GM19023 (cell line): ENCODE results near the gene SUSD6.
"Not testable (repeated sequence)": the region's sequence is repeated elsewhere in the genome, so short reads cannot be mapped to it uniquely, and the experiment has no call there.

Experiments
- ATAC-seq: cut with Tn5 transposase; IDR thresholded peaks from one replicate; pipeline ENCODE4 v1.9.1; 2021; ENCODE audit warnings: mild to moderate bottlenecking, moderate library complexity; ENCODE audit not compliant: unreplicated experiment

SUSD6 gene

DNA sequence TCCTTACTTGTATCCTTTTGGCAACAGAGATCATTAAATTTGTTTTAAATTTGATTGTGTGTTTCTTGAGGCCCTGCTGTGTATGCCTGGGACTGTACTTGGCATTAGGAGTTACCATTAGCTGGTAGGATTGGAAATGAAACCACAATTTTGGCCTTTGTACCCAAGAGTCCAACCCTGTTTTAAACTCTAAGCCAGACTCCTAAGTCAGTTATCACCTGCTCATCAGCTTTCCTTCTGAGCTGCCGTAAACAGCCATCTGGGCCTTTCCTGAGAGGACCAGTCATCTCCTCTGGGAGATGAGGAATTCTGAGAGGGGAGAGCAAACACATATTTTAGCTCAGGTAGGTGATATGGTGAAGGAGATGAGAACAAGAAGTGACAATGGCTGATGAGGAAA, 81.2 kb downstream of the SUSD6 start:
- ATAC-seq, result no peak

DNA sequence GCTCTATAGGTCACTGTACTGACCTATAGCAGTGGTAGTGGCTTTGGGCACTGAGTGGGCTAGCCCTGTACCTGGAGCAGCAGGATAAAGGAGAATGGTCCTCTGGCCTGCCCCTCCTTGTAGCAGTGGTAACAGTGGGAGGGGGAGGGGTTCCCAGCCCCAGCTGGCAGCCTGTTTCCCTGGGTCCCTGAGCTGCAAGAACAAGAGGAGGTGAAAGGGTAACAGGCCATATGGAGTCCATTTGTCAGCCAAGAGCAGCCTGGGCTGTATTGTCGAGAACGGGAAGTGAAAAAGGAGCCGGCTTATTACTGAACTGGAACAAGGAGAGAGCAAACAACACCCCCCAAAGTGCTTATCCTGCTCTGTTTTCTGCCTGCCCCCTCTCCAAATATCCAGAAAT, 81.7 kb downstream of the SUSD6 start:
- ATAC-seq, result peak; percentile 42

DNA sequence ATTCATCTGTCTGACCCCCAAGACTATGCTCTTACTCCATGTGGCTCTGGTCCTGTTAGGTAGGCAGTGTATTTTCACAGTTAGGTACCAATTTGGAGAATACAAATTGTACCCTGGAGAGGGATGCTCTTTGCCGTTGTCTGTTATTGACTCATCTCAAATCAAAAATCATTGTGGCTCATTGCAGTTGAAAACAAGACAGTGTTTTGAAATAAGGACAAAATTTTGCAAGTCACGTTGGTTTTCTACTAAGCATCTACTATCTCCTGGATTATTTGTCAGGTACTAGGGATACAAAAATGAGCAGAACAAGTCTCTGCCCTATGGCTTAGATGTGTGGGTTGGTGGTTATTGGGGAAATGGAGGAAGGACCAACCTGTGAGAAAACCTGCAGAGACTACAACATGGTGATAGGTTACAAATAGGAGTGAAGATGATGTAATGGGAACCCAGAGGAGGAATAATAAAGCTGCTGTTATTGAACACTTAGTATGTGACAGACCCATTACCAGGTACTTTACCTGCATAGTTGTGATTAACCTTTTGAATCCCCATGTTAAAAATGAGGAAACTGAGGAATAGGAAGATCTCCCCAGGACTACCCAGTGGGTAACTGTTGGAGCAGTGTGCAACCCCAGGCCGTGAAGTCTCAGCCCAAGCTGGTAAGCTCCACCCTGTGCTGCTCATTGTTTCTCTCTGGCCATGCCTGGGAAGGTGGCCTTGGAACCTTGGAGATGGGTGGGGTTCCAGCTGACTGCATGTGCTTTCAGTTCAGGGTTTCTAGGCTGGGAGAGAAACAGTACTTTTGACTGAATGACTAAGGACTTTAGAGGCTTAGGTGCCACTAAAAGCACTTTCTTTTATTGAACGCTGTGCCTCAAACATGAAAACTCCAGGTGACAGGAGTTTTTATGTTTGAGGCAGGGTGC, 82.7 kb downstream of the SUSD6 start:
- peak; percentile 42 for ATAC-seq

DNA sequence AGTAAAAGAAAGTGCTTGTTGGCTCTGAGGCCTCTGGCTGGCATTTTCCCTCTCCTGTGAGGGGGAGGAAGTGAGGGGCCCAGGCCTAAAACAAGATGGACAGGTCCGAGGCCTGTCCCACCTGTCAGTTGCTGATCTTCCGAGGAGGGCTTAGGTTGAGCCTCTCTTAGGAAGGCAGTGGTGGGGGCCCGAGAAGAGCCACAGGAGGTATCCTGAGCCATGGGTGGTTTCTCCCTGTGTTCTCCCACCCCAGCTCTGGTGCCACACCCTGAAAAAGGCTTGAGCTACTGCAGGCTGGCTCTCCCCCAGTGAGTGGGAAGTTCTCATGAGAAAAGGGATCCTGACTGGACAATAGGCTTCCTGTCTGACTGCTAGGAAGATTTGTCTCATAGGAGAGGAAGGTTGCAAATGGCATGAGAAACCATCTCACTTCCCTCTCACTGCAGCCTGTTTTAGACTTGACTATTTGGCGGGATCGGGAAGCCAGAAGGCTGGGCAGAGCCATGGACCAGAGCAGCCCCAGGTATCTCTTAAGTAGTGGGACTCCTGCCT, 83.4 kb downstream of the SUSD6 start:
- peak; percentile 10 for ATAC-seq

DNA sequence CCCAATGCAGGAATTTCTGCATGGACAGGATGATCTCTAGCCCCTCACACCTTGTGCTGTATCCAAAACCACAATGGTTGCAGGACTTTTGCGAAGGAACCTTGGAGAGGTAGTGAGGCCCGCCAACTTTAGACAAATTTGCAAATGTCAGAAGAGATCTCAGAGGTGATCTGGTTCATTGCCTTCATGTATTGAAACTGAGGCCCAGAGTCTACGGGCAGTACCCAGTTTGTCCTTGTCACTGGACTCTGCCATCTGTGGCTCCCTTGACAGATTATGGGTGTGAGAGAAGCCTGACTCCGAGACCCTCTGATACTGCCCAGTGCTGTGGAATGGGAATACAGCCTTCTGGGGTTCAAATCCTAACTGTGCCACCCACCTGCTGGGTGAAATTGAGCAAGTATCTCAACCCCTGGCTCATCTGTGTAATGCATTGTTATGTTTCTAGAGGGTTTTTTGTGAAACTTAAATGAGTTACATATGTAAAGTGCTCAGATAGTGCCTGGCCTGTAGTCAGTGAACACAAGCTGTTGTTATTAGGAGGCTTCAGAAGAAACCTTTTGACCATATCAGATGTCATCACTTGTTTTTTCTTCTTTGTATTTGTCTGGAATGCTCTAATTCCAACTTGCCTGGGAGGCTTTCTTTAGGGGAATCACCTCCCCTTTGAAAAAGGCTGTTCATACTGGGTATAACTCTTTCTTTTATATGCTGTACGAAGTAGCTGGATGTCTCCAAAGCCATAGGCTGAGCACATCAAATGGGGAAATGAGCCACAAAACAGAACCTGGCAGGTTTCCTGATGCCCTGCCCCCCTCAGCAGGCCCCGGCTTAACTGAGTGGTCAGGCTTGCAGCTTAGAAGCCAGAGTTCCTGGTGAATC, 84.2 kb downstream of the SUSD6 start:
- no peak for ATAC-seq

DNA sequence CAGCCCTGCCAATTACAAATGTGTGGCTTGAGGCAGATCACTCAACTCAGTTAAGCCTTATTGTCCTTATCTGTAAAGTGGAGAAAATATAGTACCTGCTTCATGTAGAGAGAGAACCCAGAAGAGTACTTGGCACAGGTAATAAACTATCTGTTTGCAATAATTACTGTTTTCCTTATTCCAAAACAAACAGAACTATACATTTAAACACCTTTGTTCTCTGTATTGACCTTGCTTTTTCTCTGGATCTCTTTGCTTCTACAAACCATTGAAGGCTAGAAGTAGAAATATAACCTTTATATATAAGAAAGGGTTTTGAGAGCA, 84.8 kb downstream of the SUSD6 start:
- no peak for ATAC-seq

DNA sequence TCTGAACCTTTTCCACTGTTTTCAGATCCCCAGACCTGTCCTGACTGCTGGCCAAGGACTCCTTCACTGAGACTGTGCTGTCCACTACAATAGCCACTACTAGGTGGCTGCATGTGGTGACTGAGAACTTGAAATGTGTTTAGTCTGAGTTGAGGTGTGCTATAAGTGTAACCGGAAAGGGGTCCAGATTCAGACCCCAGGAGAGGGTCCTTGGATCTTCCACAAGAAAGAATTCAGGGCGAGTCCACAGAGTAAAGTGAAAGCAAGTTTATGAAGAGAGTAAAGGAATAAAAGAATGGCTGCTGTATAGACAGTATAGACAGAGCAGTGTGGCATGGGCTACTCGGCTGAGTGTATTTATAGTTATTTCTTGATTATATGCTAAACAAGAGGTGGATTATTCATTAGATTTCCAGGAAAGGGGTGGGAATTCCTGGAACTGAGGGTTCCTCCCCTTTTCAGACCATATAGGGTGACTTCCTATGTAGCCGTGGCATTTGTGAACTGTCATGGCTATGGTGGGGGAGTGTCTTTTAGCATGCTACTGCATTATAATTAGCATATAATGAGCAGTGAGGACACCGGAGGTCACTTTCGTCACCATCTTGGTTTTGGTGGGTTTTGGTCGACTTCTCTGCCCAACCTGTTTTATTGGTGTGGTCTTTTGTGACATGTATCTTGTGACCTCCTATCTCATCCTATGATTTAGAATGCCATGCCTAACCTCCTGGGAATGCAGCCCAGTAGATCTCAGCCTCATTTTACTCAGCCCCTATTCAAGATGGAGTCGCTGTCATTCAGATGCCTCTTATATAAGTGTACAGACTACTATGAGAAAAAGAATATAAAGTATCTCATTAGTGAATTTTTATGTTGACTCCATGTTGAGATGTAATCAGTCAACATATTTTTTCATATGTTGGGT, 85.5 kb downstream of the SUSD6 start:
- ATAC-seq, result no peak

DNA sequence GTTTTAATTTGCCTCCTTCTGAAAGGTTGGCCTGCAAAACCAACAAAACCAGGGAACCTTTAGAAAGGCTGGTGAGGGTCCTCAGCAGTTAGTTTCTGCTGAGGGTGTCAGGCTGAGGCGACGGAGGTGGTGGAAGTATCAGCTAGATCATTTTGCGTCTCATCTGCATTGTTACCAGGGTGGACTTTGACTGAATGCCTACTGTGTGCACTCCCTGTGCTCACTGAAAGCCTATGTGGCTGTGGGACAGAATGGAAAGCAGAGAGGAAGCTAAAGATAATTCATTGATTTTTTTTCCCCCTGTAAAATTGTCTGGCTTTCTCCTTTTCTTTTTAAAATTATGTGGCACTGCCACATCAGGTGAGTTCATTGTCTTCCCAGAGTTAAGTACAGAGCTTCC, 87.2 kb downstream of the SUSD6 start:
- no peak for ATAC-seq

DNA sequence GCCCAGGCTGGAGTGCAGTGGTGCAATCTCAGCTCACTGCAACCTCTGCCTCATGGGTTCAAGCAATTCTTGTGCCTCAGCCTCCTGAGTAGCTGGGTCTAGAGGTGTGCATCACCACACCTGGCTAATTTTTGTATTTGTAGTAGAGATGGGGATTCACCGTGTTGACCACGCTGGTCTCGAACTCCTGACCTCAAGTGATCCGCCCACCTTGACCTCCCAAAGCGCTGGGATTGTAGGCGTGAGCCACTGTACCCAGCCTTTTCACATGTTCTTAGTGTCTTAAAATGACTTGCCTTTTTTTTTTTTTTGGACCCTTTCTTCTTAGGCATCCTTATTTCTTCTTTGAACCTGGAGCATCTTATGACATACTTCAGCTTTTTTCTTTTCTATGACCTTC, 87.8 kb downstream of the SUSD6 start:
- not testable (repeated sequence) for ATAC-seq

DNA sequence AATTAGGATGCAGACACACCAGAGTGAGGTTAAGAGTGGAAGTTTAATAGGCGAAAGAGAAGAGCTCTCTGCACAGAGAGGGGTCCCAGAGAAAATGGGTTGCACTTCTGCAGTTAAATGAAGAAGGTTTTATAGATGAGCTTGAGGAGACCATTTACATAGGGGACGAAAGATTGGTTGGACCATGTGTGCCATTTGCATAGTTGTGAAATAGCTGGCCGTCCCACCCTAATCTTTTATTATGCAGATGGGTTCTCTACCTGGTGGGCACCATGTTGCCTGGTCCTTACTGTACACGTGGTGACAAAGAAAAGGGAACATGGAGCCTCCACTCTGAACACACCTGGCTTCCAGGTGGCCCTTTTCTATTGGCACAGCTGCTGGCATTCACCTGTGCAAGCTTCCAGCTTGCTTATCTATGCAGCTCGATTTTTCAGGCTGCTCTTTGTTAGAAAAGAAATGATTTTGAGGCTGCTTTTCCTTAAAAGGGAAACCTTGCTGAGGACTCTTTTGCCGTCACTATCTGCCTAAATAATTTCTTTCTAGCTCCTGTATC, 88.4 kb downstream of the SUSD6 start:
- ATAC-seq, result no peak

DNA sequence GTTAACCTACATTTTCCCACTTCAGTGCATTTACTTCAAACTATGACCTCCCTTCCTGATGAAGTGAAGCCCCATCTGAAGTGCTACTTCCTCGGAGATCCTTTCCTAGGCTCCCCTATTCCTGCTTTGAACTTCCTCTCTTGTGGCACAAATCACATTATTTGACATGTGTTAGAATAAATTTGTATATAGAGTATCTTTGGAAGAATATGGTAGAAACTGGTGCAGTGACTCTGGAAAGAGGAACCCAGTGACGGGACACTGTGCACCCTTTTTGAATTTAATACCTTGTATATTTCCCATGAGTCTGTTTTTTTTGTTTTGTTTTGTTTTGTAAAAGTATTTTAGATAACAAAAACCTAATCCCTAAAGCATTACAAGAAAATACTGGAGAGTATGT, 89.2 kb downstream of the SUSD6 start:
- ATAC-seq, result no peak

DNA sequence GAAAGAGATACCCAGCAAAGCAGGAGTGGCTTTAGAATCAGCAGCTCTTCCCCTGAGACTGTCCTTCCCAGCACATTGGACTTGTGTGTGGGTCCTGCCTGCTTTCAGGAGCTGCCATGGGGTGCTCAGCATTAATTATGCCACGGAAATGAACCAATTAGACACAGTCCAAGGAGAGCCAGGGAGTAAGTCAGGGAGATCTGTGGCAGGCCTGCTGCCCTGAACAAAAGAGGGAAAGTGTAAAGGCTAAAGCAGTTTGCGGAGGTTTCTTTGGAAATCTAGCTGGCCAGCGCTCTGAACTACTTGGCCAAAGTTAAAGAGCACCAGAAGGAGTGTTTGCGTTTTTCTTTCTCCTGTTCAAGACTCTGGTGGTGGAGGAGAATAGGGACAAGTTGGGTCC, 89.9 kb downstream of the SUSD6 start:
- no peak for ATAC-seq

DNA sequence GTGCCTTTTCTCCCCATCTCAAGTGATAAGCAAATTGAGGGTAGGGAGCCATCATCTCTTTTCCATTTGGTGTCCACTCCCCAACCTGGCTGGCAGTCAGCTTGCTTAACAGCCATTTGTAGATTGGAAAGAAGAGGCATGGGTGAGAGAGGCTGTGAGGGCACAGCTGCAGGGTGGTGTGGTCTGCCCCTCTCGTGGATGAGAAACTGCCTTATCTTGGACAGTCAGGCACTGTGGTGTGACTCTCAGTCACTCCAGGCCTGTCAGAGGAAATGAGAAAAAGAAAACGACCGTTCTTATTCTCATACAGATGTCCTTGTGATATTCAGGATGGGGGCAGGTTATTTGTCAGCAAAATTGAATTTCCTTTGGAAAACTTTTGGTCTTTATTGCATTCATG, 90.5 kb downstream of the SUSD6 start:
- no peak for ATAC-seq

DNA sequence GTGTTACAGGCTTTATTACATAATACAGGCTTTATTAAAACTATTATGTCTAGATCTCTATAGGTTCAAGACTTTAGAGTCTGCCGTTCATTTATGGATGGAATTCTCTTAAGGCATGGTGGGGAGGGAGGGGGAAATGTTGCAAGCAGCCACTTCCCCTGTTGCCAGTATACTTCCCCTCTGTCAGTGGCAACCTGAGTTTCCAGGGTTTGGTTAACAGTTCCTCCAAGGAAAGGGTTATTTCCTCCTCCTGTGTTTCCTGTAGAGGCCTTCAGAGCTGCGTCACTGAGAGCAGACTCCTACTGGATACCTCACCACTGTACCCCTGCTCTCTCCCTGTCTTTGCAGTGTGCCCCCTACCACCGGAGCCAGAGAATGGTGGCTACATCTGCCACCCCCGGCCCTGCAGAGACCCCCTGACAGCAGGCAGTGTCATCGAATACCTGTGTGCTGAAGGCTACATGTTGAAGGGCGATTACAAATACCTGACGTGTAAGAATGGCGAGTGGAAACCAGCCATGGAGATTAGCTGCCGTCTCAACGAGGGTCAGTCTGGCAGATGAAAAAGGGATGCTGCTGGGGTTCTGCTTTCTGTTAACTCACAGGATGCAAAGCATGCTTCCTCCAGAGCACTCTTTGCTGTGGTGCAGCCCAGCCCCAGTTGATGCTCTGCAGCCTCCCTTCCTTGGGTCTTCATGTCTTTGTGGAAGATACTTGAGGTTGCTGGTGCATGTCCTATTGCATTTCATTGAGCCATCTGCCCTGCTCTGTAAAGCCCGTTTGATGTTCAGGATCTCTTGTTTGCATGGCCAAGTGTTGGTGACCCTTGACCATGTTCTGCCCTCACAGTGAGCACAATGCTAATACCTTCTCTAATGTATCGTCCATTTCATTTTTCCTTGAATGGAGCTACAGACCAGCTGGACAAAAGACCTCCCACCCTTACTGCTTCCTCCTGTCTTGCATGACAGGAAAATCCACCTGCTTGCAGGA, 91.9 kb downstream of the SUSD6 start:
- no peak for ATAC-seq

DNA sequence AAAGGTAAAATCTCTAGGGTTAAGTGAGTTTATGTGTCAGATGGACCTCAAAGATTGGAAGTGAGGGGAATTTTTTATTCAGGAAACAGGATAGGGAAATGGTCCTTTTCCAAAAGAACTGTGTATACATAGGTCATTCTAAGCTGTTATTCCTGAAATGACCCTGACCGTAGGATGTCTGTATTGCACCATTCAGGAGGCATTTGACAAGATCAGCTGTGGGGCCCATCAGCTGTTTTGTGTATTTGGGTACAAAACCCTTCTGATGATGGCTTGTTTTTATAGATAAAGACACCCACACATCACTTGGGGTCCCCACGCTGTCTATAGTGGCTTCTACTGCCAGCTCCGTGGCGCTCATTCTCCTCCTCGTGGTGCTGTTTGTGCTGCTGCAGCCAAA, 92.9 kb downstream of the SUSD6 start:
- no peak for ATAC-seq

DNA sequence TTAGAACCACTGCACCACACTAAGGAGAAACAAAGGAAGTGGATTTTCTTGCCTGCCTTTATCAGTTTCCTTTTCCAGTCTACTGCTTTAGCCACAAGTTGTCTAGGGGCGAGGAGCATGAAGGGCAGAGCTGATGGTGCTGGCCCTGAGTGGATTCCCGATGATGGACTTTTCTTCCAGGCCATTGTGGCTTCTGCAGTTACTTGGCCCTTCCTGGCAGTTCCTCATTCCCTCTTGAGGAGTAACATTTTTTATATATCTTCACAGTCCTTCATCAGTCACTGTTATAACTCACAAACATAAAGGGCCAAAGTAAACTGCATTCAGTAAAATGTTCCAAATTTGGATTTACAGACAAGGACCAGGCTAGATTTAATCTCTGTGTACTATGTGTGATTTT, 94.3 kb downstream of the SUSD6 start:
- ATAC-seq, result no peak

DNA sequence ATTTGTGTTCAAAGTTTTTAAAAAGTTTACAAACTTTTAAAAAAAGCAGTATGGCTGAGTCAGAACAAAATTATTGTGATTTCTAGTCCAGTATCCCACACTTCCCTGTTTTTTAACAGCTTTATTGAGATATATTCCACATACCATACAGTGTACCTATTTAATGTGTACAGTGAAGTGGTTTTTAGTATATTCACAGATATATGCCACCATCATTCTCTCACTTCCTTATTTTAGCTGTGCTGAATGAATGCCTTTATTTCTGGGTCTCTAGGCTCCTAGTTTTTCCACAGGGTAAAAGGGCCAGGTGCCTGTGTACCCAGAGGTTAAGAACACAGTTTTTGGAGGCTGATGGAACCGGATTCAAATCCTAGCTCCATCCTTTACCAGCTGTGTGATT, 96.7 kb downstream of the SUSD6 start:
- no peak for ATAC-seq

DNA sequence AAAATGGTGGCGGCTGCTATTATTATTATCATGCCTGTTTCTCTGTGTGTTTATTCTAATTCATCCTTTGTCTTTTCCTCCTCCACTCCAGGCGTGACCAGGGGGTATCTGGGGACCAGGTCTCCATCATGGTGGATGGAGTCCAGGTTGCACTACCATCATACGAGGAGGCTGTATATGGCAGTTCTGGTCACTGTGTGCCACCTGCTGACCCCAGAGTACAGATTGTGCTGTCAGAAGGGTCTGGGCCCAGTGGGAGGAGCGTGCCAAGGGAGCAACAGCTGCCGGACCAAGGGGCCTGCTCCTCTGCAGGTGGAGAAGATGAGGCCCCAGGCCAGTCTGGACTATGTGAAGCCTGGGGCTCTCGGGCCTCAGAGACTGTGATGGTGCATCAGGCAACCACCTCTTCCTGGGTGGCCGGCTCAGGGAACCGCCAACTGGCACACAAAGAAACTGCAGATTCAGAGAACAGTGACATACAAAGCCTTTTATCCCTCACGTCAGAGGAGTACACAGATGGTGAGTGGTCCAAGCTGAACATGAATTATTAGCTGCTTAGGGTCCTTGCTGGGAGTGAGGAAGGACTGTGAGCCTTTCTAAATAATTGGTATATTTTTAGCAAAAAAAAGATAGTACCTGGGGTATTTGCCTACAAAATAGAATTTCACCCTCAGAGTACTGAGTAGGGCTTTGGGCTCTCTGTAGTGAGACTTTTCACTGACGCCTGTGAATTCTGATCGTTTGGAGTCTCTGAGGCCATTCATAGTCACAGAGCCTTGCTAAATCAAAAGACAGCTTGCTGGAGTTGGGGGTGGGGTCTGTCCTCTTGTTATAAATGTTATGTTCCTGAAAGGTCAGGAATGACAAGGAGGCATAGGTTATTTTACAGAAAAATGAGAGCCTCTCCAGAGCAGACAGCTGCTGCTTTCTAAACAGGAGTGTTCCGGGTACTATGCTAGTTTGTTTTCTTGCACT, 97.5 kb downstream of the SUSD6 start:
- ATAC-seq, result no peak
